PFSK-1 (cell line): ENCODE results near the gene CENPM.

Experiments
- FOXP2 ChIP-seq: optimal IDR thresholded peaks from 2 replicates; pipeline ENCODE3; 2011; ENCODE audit warnings: borderline replicate concordance, control low read depth, inconsistent platforms; ENCODE audit not compliant: insufficient read depth; ENCODE audit errors: extremely low read length, extremely low read depth
- POLR2AphosphoS5 ChIP-seq: IDR thresholded peaks from 2 replicates; pipeline ENCODE4 v1.6.1; 2012; ENCODE audit warnings: low read depth, mild to moderate bottlenecking, control low read depth, low read length, moderate library complexity
- REST ChIP-seq, 2 experiments: IDR thresholded peaks; 2 replicates each; pipeline versions ENCODE4 v1.6.1 to v1.8.0; 2011 to 2012; ENCODE audit warnings: low read depth in 2 of 2, low read length in 2 of 2, control low read depth in 1 of 2, inconsistent platforms in 1 of 2, mild to moderate bottlenecking in 1 of 2, moderate library complexity in 1 of 2; ENCODE audit not compliant: insufficient read depth in 1 of 2
- SIN3A ChIP-seq: IDR thresholded peaks from 2 replicates; pipeline ENCODE4 v1.6.1; 2012; ENCODE audit warnings: mild to moderate bottlenecking, low read length, moderate library complexity, borderline replicate concordance; ENCODE audit not compliant: insufficient read depth
- TAF1 ChIP-seq: IDR thresholded peaks from 2 replicates; pipeline ENCODE4 v1.6.1; 2012; ENCODE audit warnings: low read length, control low read depth, borderline replicate concordance; ENCODE audit not compliant: insufficient read depth

The CENPM gene

GRCh38 chr22:41951898-41952474, 5.0 kb upstream of the CENPM start, which contains the start of gene SMIM45:
Gene SMIM45, plus strand, starts transcription at chr22:41952150.
- TF ChIP-seq TAF1 (no peak), REST (IDR thresholded peaks at IDR 0.05; ENCODE audit: insufficient read depth in 1 of 2, low read depth in 2 of 2, low read length in 2 of 2) (no peak), FOXP2 (no peak), POLR2AphosphoS5 (no peak), SIN3A (no peak)

- TF ChIP-seq POLR2AphosphoS5 (no peak), TAF1 (no peak), SIN3A (no peak), FOXP2 (no peak), REST (IDR thresholded peaks at IDR 0.05; ENCODE audit: insufficient read depth in 1 of 2, low read depth in 2 of 2, low read length in 2 of 2) (no peak)
Measured at GRCh38 chr22:41949297-41949965, 2.5 kb upstream of the CENPM start.

DNA sequence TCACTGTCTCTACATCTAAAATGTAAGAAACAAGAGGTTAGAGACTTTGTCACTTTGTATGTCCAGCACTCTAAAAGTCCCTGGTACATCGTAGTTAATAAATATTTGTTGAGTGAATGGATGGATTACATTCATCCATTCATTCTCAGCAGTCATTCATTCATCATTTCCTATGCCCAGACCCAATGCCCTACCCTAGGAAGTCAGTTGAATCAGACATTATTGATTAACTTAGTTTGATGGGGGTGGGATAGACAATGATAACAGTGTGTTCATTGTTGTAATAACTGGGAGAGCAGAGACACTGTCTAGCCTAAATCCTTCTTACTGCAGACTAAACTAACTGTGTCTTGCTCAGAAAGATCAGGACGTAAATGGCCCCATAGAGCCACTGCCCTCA, 1.2 kb upstream of the CENPM start:
- TF ChIP-seq FOXP2 (no peak), POLR2AphosphoS5 (no peak), TAF1 (no peak), REST (IDR thresholded peaks at IDR 0.05; ENCODE audit: insufficient read depth in 1 of 2, low read depth in 2 of 2, low read length in 2 of 2) (no peak), SIN3A (no peak)

GRCh38 chr22:41947424-41948080, 600 bp upstream of the CENPM start:
- TF ChIP-seq SIN3A (no peak), TAF1 (no peak), POLR2AphosphoS5 (no peak), REST (IDR thresholded peaks at IDR 0.05; ENCODE audit: insufficient read depth in 1 of 2, low read depth in 2 of 2, low read length in 2 of 2) (no peak), FOXP2 (no peak)
